Measurements from ENCODE around the gene SYT15. TPM values are rescaled to one million over a fixed set of nuclear protein-coding genes. Genes with fewer than 3 reads are reported as not detected.
"Not testable (repeated sequence)": the region's sequence is repeated elsewhere in the genome, so short reads cannot be mapped to it uniquely, and the experiment has no call there.

Gene SYT15
- total RNA-seq, 1 donor from 2014 or later, result 0.79 TPM

DNA sequence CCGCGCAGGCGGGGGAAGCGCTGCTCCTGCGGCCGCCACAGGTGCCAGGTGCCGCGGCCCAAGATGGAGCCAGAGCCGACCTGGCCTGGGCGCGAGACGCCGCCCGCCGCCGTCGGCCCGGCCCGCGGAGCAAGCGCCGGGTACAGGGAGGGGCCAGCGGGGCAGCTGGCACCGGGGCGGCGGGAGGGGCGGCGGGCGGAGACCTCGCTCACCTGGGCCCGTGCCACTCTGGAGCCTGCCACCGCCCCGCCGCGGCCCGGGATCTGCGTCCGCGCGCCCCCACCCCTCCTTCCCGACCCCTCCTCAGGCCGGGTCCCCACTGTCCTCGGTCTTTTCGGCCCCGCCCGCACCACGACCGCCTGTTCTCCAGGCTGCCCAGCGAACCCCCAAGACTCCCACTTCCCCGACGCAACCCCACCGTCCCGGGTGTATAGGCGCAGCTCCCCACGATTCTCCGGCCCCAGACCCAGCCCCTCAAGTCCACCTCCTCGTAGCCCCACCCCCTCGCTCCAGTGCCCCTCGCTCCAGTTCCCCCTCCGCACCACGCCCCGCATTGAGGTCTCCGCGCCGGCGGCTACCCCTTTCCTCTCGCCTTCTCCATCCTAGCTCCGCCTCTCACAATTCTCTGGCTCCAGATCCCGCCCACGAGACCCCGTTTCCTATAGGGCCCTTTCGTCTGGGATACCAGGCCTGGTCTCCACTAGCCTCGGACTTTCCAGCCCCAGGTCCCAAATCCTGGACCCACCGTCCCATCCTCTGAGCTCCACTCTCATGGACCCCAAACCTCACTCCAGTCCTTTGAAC lies 22.2 kb upstream of the SYT15 start, which contains the start of gene GPRIN2:
TSS of gene GPRIN2 (minus strand) at position 144 of the 804 bp plus-strand sequence. CDS start 5,922 bp downstream, outside the sequence.
- no peak for DNase-seq

GRCh38 chr10:46557319-46558121 lies 21.4 kb upstream of the SYT15 start:
- DNase-seq, result no peak

GRCh38 chr10:46558122-46558391 lies 20.9 kb upstream of the SYT15 start:
- DNase-seq, result no peak

DNA sequence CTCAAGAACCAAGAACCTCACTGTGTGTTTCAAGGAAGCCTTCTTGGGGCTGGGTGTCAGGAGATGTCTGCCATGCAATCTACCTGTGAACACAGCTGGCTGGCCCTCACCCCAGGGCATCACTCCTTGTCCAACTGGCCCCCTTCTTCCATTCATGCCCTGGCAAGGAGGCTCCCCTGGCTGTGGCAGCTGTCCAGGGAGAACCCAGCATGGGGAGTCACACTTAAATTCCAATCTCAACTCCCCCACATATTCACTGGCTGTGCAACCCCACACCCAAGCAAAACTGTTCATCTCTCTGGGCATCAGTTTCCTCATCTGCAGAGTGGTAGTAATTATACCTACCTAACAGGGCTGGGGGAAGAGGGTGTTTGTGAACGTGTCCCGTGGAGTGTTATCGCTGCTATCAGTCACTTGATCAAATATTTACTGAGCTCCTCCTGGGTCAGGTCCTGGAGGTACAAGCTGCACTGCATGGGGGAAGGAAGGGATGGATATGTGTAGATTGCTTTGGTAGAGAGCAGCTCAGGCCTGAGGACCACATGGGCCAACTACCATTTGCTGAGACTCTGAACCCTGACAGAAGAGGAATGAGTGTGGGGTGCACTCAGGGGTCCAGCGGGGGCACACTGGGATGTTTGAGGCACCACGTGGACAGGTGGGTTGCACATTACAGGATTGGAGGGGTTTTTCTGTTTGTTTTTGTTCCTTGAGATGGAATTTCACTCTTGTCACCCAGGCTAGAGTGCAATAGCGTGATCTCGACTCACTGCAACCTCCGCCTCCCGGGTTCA lies 20.3 kb upstream of the SYT15 start:
- DNase-seq, result no peak

DNA sequence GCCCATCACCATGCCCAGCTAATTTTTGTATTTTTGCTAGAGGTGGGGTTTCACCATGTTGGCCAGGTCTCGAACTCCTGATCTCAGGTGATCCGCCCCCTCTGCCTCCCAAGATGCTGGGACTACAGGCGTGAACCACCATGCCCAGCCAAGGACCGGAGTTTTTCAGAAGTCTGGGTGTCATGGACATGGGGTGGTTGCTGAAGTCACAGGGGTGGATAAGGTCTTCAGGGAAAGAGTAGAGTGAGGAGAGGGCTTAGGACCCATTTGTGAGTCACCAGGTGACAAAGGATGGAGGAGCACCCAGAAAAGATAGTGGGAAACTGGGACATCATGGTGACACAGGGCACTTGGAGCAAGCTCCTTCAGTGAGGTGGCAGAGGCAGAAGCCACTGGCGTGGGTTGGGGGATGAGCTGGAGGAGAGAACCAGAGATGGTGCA lies 19.7 kb upstream of the SYT15 start:
- DNase-seq, result no peak

DNA sequence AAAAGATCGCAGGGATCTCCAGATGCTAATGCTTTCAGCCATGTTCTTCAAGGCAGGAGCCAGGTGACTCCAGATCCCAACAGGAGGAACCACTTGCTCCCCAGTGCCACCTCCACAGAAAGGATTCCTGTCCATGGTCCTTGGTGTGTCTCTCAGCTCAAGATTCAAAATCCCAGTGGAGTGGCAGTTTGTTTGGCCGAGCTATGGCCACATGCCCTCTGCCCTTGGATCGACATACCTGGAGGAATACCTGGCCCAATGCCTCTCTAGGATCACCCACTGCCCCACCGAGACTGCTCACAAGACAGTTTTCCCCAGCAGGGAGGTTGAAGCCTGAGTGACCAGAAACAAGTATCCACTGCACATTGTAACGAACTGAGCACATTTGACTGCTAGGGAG lies 18.5 kb upstream of the SYT15 start:
- DNase-seq, result no peak

DNA sequence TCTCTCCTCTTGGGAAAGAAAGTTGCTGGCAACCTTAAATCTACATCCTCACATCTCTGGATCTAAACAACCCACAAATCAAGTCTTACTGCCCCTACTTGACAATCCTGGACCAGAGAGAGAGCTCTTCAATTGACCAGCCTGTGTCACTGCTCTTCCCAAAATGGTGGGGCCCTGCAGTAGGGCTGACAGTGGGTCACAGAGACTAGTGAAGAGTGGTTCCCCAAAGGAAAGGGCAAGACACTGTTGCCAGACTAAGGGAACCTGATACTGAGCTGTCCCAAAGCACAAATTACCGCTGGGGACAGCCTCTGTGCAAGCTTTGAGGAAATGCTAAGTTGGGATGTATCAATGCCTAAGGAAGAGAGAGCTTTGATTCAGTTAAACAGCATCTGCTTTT lies 18.0 kb upstream of the SYT15 start:
- no peak for DNase-seq

DNA sequence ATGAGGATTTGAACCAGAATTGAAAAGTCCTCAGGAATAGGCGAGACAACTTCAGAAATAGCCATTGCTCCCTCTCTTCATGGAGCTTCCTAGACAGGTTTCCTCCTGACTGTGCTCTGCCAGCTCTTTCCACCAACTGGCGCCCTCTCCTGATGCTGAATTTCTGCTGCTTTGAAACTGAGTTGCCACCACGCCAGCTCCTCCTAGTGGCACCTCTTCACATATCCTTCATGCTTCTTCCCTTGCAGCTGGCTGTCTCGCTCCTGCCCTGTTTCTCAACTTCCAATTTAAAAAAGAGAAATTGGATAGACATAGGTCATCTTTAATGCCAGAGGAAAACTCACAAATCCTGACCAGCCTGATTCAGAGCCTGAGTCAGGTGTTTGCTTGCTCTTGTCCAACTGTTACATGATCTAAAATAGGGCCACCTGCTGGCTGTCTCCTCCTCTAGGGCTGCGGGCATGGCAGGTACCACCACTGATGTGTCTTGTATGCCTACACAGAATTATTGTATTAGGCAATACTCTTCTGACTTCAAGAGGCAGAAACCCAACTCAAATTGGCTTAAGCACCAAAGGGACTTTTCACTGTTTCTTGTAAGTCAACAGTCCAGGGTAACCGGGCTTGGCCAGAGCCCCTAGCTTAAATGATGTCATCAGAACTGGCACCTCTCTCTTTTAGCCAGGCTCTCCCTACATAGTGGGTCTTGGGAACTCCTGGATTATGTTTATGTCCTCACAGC lies 13.2 kb upstream of the SYT15 start:
- DNase-seq, result not testable (repeated sequence)

- DNase-seq, result not testable (repeated sequence)
Measured at GRCh38 chr10:46567151-46567550, 11.8 kb upstream of the SYT15 start.

GRCh38 chr10:46570655-46571054 lies 8.3 kb upstream of the SYT15 start:
- not testable (repeated sequence) for DNase-seq

DNA sequence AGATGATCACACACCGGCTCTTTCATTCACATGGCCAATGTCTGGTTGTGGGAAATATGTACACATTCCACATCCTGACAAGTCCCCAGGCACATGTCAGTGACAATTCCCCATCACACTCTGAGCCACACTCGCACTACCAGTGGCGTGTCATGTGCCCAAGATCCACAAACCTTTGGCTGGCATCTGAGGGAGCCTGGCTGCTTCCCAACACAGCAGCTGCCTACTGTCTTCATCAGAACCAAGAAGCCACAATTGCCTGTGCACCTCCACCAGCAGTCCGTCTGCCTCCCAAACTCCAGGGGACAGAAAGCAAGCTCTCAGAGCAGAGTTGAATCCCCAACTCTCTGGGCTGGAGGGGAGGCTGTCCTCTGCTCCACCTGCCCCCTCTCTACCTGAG lies 6.2 kb upstream of the SYT15 start:
- not testable (repeated sequence) for DNase-seq

DNA sequence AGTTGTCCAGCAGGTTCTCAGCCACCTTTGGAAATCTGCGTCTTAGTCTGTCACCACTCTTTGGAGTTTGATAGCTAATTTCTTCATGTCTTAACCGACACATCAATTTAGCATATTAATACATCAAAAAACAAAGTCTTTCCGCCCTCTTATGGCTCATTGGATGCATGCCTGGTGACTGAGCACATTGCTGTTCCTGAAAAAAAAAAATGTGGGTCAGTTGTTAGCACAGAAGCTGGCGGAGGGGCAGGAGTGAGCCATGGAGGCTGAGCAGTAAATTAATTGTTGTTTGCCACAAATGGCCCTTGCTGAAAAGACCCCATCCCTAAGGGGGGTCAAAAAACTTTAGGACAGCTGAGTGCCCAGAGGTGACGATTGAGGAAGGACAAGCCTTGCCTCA lies 5.6 kb upstream of the SYT15 start:
- DNase-seq, result not testable (repeated sequence)

DNA sequence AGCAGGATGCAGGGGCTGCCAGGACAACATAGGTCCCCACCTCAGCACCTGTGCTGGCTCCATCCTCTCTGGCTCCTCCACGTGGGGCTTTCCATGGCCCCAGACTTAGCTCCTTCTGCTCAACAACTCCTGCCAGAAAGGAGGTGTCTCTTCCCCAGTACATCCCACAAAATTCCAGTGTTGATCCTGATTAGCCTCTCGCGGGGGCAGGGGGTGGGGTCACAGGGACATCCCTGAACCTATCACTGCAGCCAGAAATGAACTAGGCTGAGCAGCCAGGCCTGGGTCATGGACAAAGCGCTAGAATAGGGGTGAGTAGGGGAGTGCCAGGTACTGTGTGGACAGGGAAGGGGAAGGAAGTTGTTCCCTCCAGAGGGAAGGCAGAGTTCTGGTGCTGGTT lies 5.0 kb upstream of the SYT15 start:
- not testable (repeated sequence) for DNase-seq

DNA sequence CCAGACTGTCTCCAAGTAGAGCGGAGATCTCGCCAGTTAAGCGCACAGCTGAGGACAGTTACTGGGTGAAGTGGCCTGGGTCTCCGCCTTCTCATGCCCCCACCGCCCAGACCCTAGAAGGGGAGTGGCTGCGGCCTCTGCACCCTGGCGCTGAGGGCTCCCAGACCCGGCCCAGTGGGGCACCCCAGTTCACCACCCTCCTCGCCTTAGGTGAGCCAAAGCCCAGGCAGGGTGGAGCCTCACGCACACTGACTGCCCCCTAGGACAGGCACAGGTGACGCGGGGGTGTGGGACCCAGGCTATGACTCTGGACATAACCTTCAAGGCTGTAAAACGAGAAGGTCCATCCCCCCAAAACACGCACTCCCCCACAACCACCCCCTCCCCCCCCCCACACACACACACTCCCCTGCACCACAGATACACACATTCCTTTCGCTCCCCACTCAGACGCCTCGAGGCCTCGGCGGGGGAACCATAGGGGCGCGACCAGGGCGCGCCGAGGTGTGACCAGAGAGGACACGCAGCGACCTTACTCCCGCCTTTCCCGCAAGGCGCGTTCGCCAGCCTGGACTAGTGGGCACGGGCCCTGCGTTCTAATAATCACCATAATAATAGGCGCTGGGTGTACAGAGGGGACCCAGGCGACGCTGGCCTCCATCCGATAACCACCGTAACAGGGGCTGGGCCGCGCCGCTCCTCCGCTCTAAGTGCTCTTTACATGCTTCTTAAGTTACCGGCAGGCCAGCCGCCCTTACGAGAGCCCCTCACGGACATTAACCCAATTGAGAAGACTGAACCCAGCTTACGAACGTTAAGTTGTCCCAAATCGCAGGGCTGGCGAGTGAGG lies 1.1 kb upstream of the SYT15 start:
- DNase-seq, result not testable (repeated sequence)

GRCh38 chr10:46579378-46579777 lies 450 bp downstream of the SYT15 start:
- not testable (repeated sequence) for DNase-seq

GRCh38 chr10:46581997-46582396 lies 3.1 kb downstream of the SYT15 start:
- not testable (repeated sequence) for DNase-seq

DNA sequence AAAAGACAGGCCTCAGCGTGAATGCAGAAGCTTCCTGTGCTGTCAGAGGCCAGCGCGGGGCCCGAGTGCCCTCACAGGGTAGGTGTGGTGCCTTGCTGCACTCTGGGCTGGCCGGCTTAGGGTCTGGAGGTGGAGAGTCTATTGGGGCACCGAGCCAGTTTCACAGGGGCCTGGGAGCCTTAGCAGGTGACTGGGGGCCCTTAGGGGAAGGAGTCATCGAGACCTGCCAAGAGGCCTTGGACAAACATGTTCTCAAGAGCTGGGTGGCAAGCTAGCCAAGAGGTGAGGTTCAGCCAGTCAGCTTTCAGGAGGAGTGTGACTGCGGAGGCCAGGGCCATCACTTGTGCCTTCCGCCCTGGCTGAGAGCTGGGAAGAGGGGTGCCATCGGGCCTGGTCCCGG lies 3.6 kb downstream of the SYT15 start:
- DNase-seq, result not testable (repeated sequence)

DNA sequence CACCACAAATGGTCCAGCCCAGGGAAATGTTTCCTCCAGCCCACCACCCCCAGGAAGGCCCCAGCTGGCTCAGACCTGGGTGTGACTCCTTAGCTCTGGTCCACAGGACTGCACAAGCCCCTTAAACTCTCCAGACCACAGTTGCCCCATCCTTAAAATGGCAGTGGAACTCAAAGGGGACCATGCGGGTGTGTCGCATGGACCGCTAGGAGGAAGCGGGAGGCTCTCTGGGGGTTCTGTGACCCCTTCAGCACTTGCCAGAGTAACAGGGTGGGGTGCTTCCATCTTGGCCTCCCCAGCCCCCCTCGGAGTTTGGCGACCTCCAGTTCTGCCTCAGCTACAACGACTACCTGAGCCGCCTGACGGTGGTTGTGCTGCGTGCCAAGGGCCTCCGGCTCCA lies 5.3 kb downstream of the SYT15 start:
- DNase-seq, result not testable (repeated sequence)

- DNase-seq, result not testable (repeated sequence)
Measured at GRCh38 chr10:46585246-46585645, 6.3 kb downstream of the SYT15 start.

DNA sequence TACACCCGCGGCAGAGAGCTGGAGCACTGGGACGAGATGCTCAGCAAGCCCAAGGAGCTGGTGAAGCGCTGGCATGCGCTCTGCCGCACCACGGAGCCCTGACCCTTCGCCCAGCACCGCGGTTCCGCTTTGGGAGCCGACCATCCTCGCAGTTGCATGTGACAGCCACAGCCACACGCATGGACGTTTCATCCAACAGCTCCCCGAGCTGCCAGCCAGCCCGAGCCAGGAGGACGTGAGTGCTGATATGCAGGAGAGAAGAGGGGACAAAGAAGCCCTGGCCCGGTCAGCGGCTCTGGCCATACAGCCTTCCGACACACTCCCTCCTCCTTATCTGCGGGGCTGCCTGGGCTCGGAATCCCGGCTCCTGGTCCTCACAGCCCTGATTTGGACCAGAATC lies 8.6 kb downstream of the SYT15 start:
- not testable (repeated sequence) for DNase-seq

- DNase-seq, result not testable (repeated sequence)
Measured at GRCh38 chr10:46588221-46588620, 9.3 kb downstream of the SYT15 start.

Measured in skin of body (tissue), 2 donors.